ENCODE data around the gene CCDC51. TPM values are rescaled to one million over a fixed set of nuclear protein-coding genes. Genes with fewer than 3 reads are reported as not detected.
"Not testable (repeated sequence)": the region's sequence is repeated elsewhere in the genome, so short reads cannot be mapped to it uniquely, and the experiment has no call there.

Gene CCDC51
- polyA plus RNA-seq, 2 of the 4 experiments (the other 2 are of a cell fraction): 19.8 to 26.7 TPM

GRCh38 chr3:48474619-48475018, 34.7 kb upstream of the CCDC51 start:
- DNase-seq (ENCODE audit: low read depth in 1 of 2, low spot score in 1 of 2) (no peak), FAIRE-seq (no peak), ATAC-seq (no peak)
- WGBS (ENCODE audit: missing lambda C conversion rate): 88% methylated on average over 4 of the region's 4 CpGs
- Histone ChIP-seq H3K27ac (0 out of 6 replicates have a peak overlapping the region, but pooled peaks of 1 of the 2 experiments have one; percentile 29), H3K4me1 (peaks cover 16% of the 10 kb centered on the region), H3K9me3 (no peaks in the 10 kb centered on the region), H3K4me2 (no peak overlapping the region), H3K4me3 (no peak overlapping the region)
- no peak for TF ChIP-seq ZC3H11A (IDR thresholded peaks at IDR 0.05)
- no peak for TF ChIP-seq NR3C1 (IDR thresholded peaks at IDR 0.05)
- ChIA-PET CTCF (interaction anchor here (1.9 kb wide), 1 partner anchor 11 kb away, joined by 5 read pairs; no protein-coding TSS in a partner anchor), POLR2A (no interaction called here)

GRCh38 chr3:48474031-48474430, 34.1 kb upstream of the CCDC51 start:
- ChIA-PET POLR2A (interaction anchor here (0.9 kb wide), 1 partner anchor 8 kb away, joined by 5 read pairs; no protein-coding TSS in a partner anchor), CTCF (interaction anchor here (0.7 to 2.8 kb wide), 9 partner anchors 12 to 75 kb away, joined by 3 to 14 read pairs (median 4); no protein-coding TSS in a partner anchor)
- not testable (repeated sequence) for H3K4me3 ChIP-seq; FAIRE-seq; ATAC-seq; DNase-seq (ENCODE audit: low read depth in 1 of 2, low spot score in 1 of 2); H3K9me3 ChIP-seq
- peaks cover 20% of the 10 kb centered on the region for H3K4me1 ChIP-seq
- peak overlapping the region; percentile 96 to 97; a peak in 5 of 6 replicates for H3K27ac ChIP-seq
- WGBS (ENCODE audit: missing lambda C conversion rate): 87% methylated on average over 4 of the region's 4 CpGs
- H3K4me2 ChIP-seq: 0 out of 3 replicates have a peak overlapping the region, but pooled peaks have one; percentile 87

- WGBS (ENCODE audit: missing lambda C conversion rate): 62% methylated on average over 5 of the region's 5 CpGs
- DNase-seq (ENCODE audit: low read depth in 1 of 2, low spot score in 1 of 2) (no peak), FAIRE-seq (no peak), ATAC-seq (no peak)
- ChIA-PET POLR2A (interaction anchor here (0.7 to 1.2 kb wide), 4 partner anchors 8 to 161 kb away, joined by 3 to 8 read pairs (median 4); partner anchors contain the start of genes ATRIP, CCDC51, SLC26A6 and TMA7), CTCF (interaction anchor here (0.7 to 2.8 kb wide), 16 partner anchors 12 to 200 kb away, joined by 3 to 14 read pairs (median 4); partner anchors contain the start of gene ATRIP)
- H3K9me3 ChIP-seq: no peaks in the 10 kb centered on the region
- H3K27ac ChIP-seq: peak overlapping the region; percentile 96 to 97
- peak overlapping the region; percentile 87 for H3K4me2 ChIP-seq
- peak overlapping the region; percentile 76; the same call in 1 of the 3 replicates for H3K4me3 ChIP-seq
- TF ChIP-seq HDAC2 (IDR thresholded peaks at IDR 0.05) (no peak), NFE2L2 (conservative IDR thresholded peaks at IDR 0.05; ENCODE audit: low read length) (no peak)
- peaks cover 24% of the 10 kb centered on the region for H3K4me1 ChIP-seq
Measured at GRCh38 chr3:48473617-48473952, 33.7 kb upstream of the CCDC51 start.

DNA sequence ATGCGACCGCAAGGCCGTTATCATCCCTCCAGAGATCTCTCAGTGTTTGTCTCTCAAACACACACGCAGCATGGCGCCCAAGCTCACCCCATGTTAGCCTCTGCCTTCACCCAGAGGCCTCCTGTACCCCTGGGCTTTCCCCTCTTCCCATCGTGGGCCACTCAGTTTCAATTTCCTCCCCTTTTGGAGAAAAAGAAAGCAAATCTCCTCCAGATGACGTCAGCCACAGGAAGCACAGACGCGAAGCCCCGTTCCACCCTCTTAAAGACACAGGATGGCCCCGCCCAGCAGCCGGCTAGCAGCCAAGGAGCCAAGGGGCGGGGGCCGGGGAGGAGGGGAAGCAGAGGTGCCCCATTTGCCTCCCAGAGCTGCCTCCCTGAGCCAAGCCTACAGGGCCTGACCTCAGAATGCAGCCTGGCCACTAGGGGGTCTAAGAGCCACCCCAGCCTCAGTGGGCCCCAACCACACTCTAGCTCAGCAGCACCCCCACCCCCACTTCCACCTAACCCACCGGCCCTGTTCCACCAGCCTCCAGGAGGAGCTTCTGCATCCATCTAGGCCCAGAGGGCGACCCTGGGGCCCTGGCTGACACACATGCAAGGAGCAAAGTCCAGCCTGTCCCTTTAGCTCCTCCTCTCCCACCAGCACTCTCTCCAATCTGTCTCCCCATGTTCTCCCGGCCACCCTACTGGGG, 33.2 kb upstream of the CCDC51 start:
- ChIA-PET POLR2A (interaction anchor here (0.7 to 1.2 kb wide), 6 partner anchors 9 to 162 kb away, joined by 3 to 8 read pairs (median 3); partner anchors contain the start of genes ATRIP, CCDC51, SLC26A6 and TMA7), CTCF (interaction anchor here (0.7 to 2.8 kb wide), 20 partner anchors 13 to 199 kb away, joined by 3 to 14 read pairs (median 4); partner anchors contain the start of gene ATRIP)
- ATAC-seq (peak; percentile 89 to 91), DNase-seq (ENCODE audit: low read depth in 1 of 2, low spot score in 1 of 2) (peak; percentile 89 to 92), FAIRE-seq (no peak)
- H3K4me1 ChIP-seq: peaks cover 29% of the 10 kb centered on the region
- peak overlapping the region; percentile 96 to 97 for H3K27ac ChIP-seq
- peak overlapping the region; percentile 76 for H3K4me3 ChIP-seq
- no peaks in the 10 kb centered on the region for H3K9me3 ChIP-seq
- peak overlapping the region; percentile 87 for H3K4me2 ChIP-seq
- WGBS (ENCODE audit: missing lambda C conversion rate): under 1% methylated on average over 12 of the region's 17 CpGs
- TF ChIP-seq HEYL (CRISPR knock-in tag; IDR thresholded peaks at IDR 0.05): no peak
- TF ChIP-seq JUN (IDR thresholded peaks at IDR 0.05): peak in 1 of 2 experiments; percentile 61; a peak in 3 of 5 replicates
- peak; percentile 33 to 35; a peak in 3 of 5 replicates for TF ChIP-seq RAD21 (conservative IDR thresholded peaks at IDR 0.05 in 1 of 2, IDR thresholded peaks at IDR 0.05 in 1 of 2)
- TF ChIP-seq SMC3 (IDR thresholded peaks at IDR 0.05): peak; percentile 29
- no peak for TF ChIP-seq HES2 (IDR thresholded peaks at IDR 0.05)
- peak; percentile 63; the same call in 1 of the 2 replicates for TF ChIP-seq MAZ (IDR thresholded peaks at IDR 0.05; ENCODE audit: borderline replicate concordance, low read depth, low read length)
- no peak for TF ChIP-seq NPAS2 (CRISPR knock-in tag; IDR thresholded peaks at IDR 0.05; ENCODE audit: borderline replicate concordance)
- no peak for TF ChIP-seq TFCP2L1 (CRISPR knock-in tag; IDR thresholded peaks at IDR 0.05)
- no peak for TF ChIP-seq FOXS1 (CRISPR knock-in tag; IDR thresholded peaks at IDR 0.05)
- TF ChIP-seq, protein P1, sequence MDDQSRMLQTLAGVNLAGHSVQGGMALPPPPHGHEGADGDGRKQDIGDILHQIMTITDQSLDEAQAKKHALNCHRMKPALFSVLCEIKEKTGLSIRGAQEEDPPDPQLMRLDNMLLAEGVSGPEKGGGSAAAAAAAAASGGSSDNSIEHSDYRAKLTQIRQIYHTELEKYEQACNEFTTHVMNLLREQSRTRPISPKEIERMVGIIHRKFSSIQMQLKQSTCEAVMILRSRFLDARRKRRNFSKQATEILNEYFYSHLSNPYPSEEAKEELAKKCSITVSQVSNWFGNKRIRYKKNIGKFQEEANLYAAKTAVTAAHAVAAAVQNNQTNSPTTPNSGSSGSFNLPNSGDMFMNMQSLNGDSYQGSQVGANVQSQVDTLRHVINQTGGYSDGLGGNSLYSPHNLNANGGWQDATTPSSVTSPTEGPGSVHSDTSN (IDR thresholded peaks at IDR 0.05): no peak
- TF ChIP-seq, protein P2, sequence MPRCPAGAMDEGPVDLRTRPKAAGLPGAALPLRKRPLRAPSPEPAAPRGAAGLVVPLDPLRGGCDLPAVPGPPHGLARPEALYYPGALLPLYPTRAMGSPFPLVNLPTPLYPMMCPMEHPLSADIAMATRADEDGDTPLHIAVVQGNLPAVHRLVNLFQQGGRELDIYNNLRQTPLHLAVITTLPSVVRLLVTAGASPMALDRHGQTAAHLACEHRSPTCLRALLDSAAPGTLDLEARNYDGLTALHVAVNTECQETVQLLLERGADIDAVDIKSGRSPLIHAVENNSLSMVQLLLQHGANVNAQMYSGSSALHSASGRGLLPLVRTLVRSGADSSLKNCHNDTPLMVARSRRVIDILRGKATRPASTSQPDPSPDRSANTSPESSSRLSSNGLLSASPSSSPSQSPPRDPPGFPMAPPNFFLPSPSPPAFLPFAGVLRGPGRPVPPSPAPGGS (IDR thresholded peaks at IDR 0.05): no peak
- peak; percentile 33; the same call in 1 of the 2 replicates for TF ChIP-seq MYC (IDR thresholded peaks at IDR 0.05; ENCODE audit: borderline replicate concordance, low read length)
- TF ChIP-seq, protein P3, sequence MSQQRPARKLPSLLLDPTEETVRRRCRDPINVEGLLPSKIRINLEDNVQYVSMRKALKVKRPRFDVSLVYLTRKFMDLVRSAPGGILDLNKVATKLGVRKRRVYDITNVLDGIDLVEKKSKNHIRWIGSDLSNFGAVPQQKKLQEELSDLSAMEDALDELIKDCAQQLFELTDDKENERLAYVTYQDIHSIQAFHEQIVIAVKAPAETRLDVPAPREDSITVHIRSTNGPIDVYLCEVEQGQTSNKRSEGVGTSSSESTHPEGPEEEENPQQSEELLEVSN (IDR thresholded peaks at IDR 0.05; ENCODE audit: borderline replicate concordance, low read depth): no peak
- TF ChIP-seq ELK1 (IDR thresholded peaks at IDR 0.05; ENCODE audit: low read depth, low read length): no peak
- no peak for TF ChIP-seq RFX5 (IDR thresholded peaks at IDR 0.05)
- no peak for TF ChIP-seq CBX2 (IDR thresholded peaks at IDR 0.05; ENCODE audit: borderline replicate concordance, low read depth)
- TF ChIP-seq RCOR1 (IDR thresholded peaks at IDR 0.05; ENCODE audit: low read depth, low read length): no peak
- no peak for TF ChIP-seq NR3C1 (IDR thresholded peaks at IDR 0.05)
- no peak for TF ChIP-seq MAX (IDR thresholded peaks at IDR 0.05)
- no peak for TF ChIP-seq FOSL2 (IDR thresholded peaks at IDR 0.05)
- no peak for TF ChIP-seq FOSL2 (CRISPR knock-in tag; IDR thresholded peaks at IDR 0.05)
- peak; percentile 36 for TF ChIP-seq POLR2A (IDR thresholded peaks at IDR 0.05; ENCODE audit: low read length)

All from A549 (cell line).